GM19238 (cell line): ENCODE measurements around the gene TBC1D32.
"Not testable (repeated sequence)": the region's sequence is repeated elsewhere in the genome, so short reads cannot be mapped to it uniquely, and the experiment has no call there.

Experiments
- DNase-seq: peaks from one replicate; pipeline ENCODE4 v3.0.0; 2011; ENCODE audit warnings: low spot score; ENCODE audit not compliant: insufficient read length

The TBC1D32 gene

GRCh38 chr6:121321282-121321681 is 13.0 kb downstream of the TBC1D32 start:
- no peak for DNase-seq

- no peak for DNase-seq
Observed at GRCh38 chr6:121319603-121320002, 14.7 kb downstream of the TBC1D32 start.

- DNase-seq, result no peak
Observed at GRCh38 chr6:121319112-121319553, 15.1 kb downstream of the TBC1D32 start.

DNA sequence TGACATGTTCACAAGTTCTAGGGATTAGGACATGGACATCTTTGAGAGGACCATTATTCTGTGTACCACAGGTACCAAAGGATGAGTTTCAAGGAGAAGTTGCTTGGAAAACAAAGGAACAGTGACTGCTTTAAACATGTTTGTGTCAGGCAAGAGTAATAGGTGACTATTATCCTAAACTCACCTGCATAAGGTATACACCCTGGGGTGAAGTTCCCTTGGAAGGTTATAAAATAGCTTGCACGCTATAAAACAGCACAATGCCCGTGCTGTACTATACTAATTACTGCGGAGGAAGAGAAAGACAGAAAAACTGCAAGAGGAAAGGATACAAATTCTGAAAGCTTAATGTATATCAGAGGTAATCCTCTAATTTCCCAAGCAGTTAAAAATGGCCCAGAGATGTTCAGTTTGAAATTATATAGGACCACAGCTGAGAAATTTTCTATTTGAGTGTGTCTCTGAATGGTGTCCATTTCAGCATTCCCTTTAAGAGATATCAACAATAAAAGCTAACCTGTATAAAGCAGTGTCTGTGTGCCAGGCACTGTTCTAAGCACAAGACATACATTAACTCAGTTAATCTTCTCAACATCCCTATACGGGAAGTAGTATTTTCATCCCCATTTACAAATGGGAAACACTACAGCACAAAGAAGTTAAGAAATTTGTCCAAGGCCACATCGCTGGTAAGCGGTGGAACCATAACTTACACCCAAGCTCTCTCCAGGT is 19.7 kb downstream of the TBC1D32 start:
- DNase-seq, result no peak

- not testable (repeated sequence) for DNase-seq
Observed at GRCh38 chr6:121311814-121312213, 22.5 kb downstream of the TBC1D32 start.

DNA sequence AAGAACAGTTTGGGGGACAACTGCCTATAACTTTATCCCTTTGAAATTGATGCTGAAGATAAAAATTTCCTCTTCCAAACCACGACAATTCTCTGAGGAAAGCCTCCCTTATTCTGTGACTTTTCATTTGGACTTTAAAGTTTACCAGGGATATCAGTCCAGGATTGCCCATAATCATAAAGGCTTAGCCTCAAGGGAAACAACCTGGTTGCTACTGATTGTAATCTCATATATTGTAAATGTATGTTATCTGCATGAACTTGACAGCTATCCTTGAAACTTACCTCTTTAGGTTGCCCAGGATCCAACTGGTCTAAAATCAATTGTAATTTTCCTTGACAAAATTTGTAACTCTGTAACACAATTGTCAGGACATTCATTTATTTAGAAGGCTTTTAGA is 23.8 kb downstream of the TBC1D32 start:
- no peak for DNase-seq

DNA sequence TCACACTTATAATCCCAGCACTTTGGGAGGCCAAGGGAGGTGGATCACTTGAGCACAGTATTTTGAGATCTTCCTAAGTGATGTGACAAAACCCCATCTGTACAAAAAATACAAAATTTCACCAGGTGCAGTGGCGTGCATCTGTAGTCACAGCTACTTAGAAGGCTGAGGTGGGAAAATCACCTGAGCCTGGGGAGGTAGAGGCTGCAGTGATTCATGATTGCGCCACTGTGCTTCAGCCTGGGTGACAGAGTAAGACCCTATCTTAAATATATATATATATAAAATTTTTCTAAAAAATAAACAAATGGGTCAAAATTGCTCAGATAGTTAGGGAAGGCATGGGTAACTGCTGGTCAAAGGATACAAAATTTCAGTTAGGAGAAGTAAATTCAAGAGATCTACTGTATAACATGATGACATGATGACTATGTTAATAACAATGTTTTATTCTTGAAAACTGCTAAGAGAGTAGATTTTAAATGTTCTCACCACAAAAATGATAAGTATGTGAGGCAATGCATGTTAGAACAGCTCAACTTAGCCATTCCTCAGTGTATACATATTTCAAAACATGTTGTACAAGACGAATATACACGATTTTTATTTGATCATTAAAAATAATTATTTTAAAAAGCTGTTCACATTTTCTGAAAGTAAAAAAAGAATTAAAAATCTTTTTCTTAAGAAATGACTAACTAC is 24.4 kb downstream of the TBC1D32 start:
- no peak for DNase-seq

- no peak for DNase-seq
Observed at GRCh38 chr6:121305957-121306607, 28.2 kb downstream of the TBC1D32 start.

DNA sequence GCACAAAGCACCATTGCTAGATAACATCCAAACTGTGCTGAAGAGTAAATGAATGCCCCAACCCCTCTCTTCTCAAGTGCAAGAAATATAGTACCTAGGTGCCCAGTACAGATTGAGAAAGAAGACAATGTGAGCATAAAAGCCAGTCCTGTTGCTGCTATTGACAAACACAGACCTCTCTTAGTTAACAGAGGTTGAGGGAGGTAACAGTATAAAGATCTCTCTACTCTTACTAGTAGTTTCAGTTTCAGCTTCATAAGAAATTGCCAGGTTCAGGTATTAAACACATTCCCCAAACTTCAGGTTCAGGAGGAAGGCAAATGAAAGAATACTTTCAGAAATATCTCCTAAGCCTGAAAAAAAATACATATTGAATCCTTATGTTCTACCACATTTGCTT is 31.4 kb downstream of the TBC1D32 start:
- DNase-seq, result no peak

DNA sequence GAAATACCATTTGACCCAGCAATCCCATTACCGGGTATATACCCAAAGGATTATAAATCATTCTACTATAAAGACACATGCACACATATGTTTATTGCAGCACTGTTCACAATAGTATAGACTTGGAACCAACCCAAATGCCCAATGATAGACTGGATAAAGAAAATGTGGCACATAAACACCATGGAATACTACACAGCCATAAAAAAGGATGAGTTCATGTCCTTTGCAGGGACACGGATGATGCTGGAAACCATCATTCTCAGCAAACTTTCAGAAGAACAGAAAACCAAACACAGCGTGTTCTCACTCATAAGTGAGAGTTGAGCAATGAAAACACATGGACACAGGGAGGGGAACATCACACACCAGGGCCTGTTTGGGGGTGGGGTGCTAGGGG is 33.1 kb downstream of the TBC1D32 start:
- DNase-seq, result not testable (repeated sequence)

DNA sequence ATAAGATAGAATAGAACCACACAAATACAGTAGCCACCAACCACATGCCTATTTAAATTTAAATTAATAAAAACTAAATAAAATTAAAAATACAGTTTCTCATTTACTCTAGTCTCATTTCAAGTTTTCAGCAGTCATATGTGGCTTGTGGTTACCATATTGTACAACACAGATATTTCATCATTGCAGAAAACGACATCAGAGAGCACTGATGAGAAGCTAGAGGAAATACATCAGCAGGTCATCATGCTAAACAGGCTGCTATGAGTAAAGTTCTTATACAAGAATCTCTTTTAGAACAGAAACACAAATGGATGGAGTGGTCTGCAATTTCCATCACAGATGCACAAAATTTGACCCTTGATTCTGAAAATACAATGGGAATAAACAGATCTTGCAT is 36.6 kb downstream of the TBC1D32 start:
- DNase-seq, result no peak

GRCh38 chr6:121285041-121285440 is 49.2 kb downstream of the TBC1D32 start:
- no peak for DNase-seq

DNA sequence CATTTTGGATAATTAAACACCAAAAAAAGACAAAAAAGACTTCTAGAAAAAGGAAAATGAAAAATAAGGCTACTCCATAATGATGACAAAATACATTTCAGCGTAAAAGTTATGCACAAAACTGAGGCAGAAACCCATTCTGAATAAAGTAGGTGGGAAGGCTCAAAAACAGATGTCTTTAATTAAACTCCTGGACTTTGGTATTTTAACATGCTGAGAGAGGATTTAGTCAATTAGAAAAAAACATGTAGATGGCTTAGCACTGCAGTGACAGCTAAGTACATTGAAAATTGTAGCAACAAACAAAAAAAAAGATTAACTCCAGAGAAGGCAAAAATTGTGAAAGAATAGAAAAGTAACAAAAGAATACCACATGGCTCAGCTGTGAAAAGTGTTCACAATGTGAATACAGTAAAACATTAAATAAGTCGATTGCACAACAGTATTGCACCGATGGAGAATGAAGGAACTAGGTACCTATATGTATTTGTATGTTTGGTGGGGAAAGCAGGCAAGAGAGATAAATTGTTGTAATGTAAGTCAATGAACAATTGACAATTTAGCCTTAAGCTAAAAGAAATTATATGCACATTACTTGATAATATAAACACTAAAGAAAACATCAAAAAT is 59.5 kb downstream of the TBC1D32 start:
- no peak for DNase-seq

DNA sequence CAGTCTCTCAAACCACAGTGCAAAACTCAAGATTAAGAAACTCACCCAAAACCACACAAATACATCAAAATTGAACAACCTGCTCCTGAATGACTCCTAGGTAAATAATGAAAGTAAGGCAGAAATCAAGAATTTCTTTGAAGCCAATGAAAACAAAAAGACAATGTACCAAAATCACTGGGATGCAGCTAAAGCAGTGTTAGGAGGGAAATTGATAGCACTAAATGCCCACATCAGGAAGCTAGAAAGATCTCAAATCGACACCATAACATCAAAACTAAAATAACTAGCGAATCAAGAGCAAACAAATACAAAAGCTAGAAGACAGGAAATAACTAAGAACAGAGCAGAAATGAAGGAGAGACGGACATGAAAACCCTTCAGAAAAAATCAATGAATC is 70.5 kb downstream of the TBC1D32 start:
- DNase-seq, result no peak

GRCh38 chr6:121260651-121261102 is 73.6 kb downstream of the TBC1D32 start:
- no peak for DNase-seq

- no peak for DNase-seq
Observed at GRCh38 chr6:121247386-121247785, 86.9 kb downstream of the TBC1D32 start.

GRCh38 chr6:121242386-121242785 is 91.9 kb downstream of the TBC1D32 start:
- no peak for DNase-seq

GRCh38 chr6:121237859-121238258 is 96.4 kb downstream of the TBC1D32 start:
- DNase-seq, result no peak

DNA sequence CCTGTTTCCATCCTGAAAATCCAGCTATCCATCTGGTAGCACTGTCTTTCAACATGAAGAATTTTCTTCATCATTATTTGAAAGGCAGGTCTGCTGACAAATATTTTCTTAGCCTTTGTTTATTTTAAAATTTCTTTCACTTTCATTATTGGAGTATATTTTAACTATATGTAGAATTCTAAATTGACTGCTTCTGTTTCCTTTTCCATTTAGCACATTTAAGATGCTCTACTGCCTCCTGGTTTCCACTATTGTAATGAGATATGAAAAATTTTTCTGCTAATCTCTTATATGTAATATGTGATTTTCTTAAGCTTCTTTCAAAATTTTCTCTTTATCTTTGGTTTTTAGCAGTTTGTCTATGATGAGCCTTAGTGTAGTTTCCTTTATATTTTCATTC is 97.3 kb downstream of the TBC1D32 start:
- no peak for DNase-seq

- DNase-seq, result no peak
Observed at GRCh38 chr6:121235386-121235785, 98.9 kb downstream of the TBC1D32 start.

- DNase-seq, result no peak
Observed at GRCh38 chr6:121223930-121224329, 110.3 kb downstream of the TBC1D32 start.

DNA sequence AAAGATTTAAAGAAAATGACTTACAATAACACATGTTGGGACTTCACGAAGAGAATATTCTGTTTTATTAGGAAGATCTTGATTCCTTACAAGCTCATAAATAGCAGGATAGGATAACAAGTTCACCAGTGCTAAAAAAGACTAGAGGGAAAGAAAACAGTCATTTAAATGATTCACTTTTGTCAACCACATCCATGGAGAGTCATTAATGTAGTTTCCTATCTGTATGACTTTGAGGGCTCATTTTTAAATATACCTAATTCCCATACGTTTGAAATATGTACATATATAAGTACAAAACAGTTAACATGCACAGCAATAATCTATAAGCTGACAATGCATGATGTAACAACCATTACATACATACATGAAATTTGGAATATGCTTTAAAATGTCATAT is 111.1 kb downstream of the TBC1D32 start:
- DNase-seq, result no peak
